Transverse colon (tissue), 3 donors: ENCODE data around the gene TARDBP.

Source experiments
- EP300 ChIP-seq: sonication (generic); formaldehyde crosslinking; IDR thresholded peaks from one replicate; pipeline ENCODE4 v1.6.1; 2017; ENCODE audit warnings: antibody characterized with exemption, low read depth
- POLR2A ChIP-seq: fragments of 450-650 bp; IDR thresholded peaks from one replicate; pipeline ENCODE4 v1.6.1; 2016; ENCODE audit warnings: antibody characterized with exemption, mild to moderate bottlenecking, moderate library complexity
- TF ChIP-seq, protein P1 (sequence below), 5 experiments: fragments of 200-600 bp in 3 of 5; fragments of 450-650 bp in 2 of 5; sonication (generic) in 3 of 5; IDR thresholded peaks; 1 replicate in 2 of 5; 2 replicates in 3 of 5; pipeline ENCODE4 v1.5.1; 2016 to 2017; ENCODE audit warnings: antibody characterized with exemption in 5 of 5, inconsistent platforms in 3 of 5, mild to moderate bottlenecking in 2 of 5, moderate library complexity in 1 of 5

GRCh38 chr1:11044086-11044848 lies 31.8 kb downstream of the TARDBP start:
- TF ChIP-seq, protein P1, sequence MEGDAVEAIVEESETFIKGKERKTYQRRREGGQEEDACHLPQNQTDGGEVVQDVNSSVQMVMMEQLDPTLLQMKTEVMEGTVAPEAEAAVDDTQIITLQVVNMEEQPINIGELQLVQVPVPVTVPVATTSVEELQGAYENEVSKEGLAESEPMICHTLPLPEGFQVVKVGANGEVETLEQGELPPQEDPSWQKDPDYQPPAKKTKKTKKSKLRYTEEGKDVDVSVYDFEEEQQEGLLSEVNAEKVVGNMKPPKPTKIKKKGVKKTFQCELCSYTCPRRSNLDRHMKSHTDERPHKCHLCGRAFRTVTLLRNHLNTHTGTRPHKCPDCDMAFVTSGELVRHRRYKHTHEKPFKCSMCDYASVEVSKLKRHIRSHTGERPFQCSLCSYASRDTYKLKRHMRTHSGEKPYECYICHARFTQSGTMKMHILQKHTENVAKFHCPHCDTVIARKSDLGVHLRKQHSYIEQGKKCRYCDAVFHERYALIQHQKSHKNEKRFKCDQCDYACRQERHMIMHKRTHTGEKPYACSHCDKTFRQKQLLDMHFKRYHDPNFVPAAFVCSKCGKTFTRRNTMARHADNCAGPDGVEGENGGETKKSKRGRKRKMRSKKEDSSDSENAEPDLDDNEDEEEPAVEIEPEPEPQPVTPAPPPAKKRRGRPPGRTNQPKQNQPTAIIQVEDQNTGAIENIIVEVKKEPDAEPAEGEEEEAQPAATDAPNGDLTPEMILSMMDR (IDR thresholded peaks at IDR 0.05), result no peak
- TF ChIP-seq POLR2A (no peak), EP300 (no peak)
